HCT116 (cell line): ENCODE results near the gene NAT9. TPM values are rescaled to one million over a fixed set of nuclear protein-coding genes. Genes with fewer than 3 reads are reported as not detected.

Source experiments
- ATAC-seq: fragments of 200-7000 bp; cut with Tn5 transposase; 2 replicates; pipeline ENCODE4 v1.9.1; 2020; ENCODE audit warnings: mild to moderate bottlenecking, moderate library complexity
- BruUV-seq: library from RNA; stranded (reverse); fragments of 400-500 nt; replicated peaks from 2 replicates; lab custom pipeline; 2021; lab: Mats Ljungman, UMichigan
- CTCF ChIA-PET: fragments of 300-600 bp; sonication (Branson Sonifier 250); formaldehyde crosslinking; loops from one replicate; lab custom pipeline; 2021; ENCODE audit warnings: antibody characterized with exemption; lab: Charles Lee
- POLR2A ChIA-PET: fragments of 300-600, 350-600 bp; sonication (Branson Sonifier 250); formaldehyde crosslinking; loops from one replicate; lab custom pipeline; 2021; ENCODE audit warnings: antibody characterized with exemption; lab: Charles Lee
- RAD21 ChIA-PET, 2 experiments: fragments of 300-600 bp; sonication (Branson Sonifier 250); formaldehyde crosslinking; loops; one replicate each; lab custom pipeline; 2023; ENCODE audit warnings: low total read pairs in 2 of 2; ENCODE audit not compliant: uncharacterized antibody in 2 of 2, unreplicated experiment in 2 of 2, low non-redundant PET in 1 of 2; lab: Charles Lee
- DNase-seq: peaks from one replicate; pipeline ENCODE4 v3.0.0-alpha.2; 2010; ENCODE audit warnings: low read depth, low spot score
- H2AFZ ChIP-seq: fragments of 200-600 bp; shearing (Covaris generic), sonication (generic); 2 replicates; pipeline ENCODE4 v1.6.1; 2017; ENCODE audit warnings: low read depth, mixed run types, mixed read lengths, antibody characterized with exemption, low read length; ENCODE audit not compliant: poor library complexity, severe bottlenecking
- H3K27ac ChIP-seq: 2 replicates; pipeline ENCODE4 v1.5.1; 2012; ENCODE audit warnings: low read depth, low read length
- H3K27me3 ChIP-seq: fragments of 200-600 bp; sonication (generic); 2 replicates; pipeline ENCODE4 v1.6.1; 2016; ENCODE audit warnings: mixed run types, low read length, mixed read lengths; ENCODE audit not compliant: insufficient read depth
- H3K36me3 ChIP-seq, 2 experiments: fragments of 200-500 bp in 1 of 2; fragments of 200-600 bp in 1 of 2; sonication (Bioruptor generic) in 1 of 2; sonication (generic) in 1 of 2; 2 replicates each; pipeline versions ENCODE4 v1.5.1 to v1.6.1; 2014 to 2016; ENCODE audit warnings: low read length in 2 of 2, inconsistent platforms in 1 of 2, mixed read lengths in 1 of 2, mixed run types in 1 of 2; ENCODE audit not compliant: insufficient read depth in 2 of 2, control insufficient read depth in 1 of 2
- H3K4me1 ChIP-seq, 2 experiments: fragments of 200-600 bp in 1 of 2; sonication (generic) in 1 of 2; 2 replicates each; pipeline versions ENCODE4 v1.5.1 to v1.6.1; 2012 to 2017; ENCODE audit warnings: low read length in 2 of 2, inconsistent platforms in 1 of 2, mild to moderate bottlenecking in 1 of 2, mixed read lengths in 1 of 2, mixed run types in 1 of 2, moderate library complexity in 1 of 2; ENCODE audit not compliant: insufficient read depth in 2 of 2, control insufficient read depth in 1 of 2
- H3K4me2 ChIP-seq: fragments of 200-600 bp; sonication (generic); 2 replicates; pipeline ENCODE4 v1.6.1; 2017; ENCODE audit warnings: mixed run types, low read length, mixed read lengths
- H3K4me3 ChIP-seq, 2 experiments: fragments of 200-600 bp in 1 of 2; sonication (generic) in 1 of 2; replicated peaks in 1 of 2; 2 replicates each; pipeline ENCODE4 v1.5.1; 2011 to 2016; ENCODE audit warnings: low read length in 2 of 2, control low read depth in 1 of 2, low read depth in 1 of 2, mild to moderate bottlenecking in 1 of 2, mixed read lengths in 1 of 2, mixed run types in 1 of 2
- H3K79me2 ChIP-seq: fragments of 200-600 bp; sonication (generic); 2 replicates; pipeline ENCODE4 v1.6.1; 2017; ENCODE audit warnings: mild to moderate bottlenecking, mixed run types, low read length, moderate library complexity, mixed read lengths; ENCODE audit not compliant: insufficient read depth
- H3K9ac ChIP-seq: fragments of 200-600 bp; sonication (generic); 2 replicates; pipeline ENCODE4 v1.6.1; 2016; ENCODE audit warnings: low read length, mixed read lengths
- H3K9me2 ChIP-seq: fragments of 200-600 bp; sonication (generic), shearing (Covaris generic); 2 replicates; pipeline ENCODE4 v1.6.1; 2017; ENCODE audit warnings: mixed run types, mild to moderate bottlenecking, moderate library complexity; ENCODE audit not compliant: insufficient read depth
- H3K9me3 ChIP-seq, 2 experiments: fragments of 200-500 bp in 1 of 2; fragments of 200-600 bp in 1 of 2; sonication (Bioruptor generic) in 1 of 2; sonication (generic) in 1 of 2; 2 replicates each; pipeline ENCODE4 v1.6.1; 2014 to 2017; ENCODE audit warnings: low read length in 2 of 2, mixed read lengths in 2 of 2, inconsistent platforms in 1 of 2, low read depth in 1 of 2, mild to moderate bottlenecking in 1 of 2, mixed run types in 1 of 2, moderate library complexity in 1 of 2; ENCODE audit not compliant: control insufficient read depth in 1 of 2, insufficient read depth in 1 of 2
- H4K20me1 ChIP-seq: fragments of 200-600 bp; sonication (generic), shearing (Covaris generic); 2 replicates; pipeline ENCODE4 v1.6.1; 2017; ENCODE audit warnings: mixed run types, mild to moderate bottlenecking, moderate library complexity; ENCODE audit not compliant: insufficient read depth
- EGR1 ChIP-seq: IDR thresholded peaks from 2 replicates; pipeline ENCODE4 v1.6.1; 2012; ENCODE audit warnings: low read depth
- ELF1 ChIP-seq: IDR thresholded peaks from 2 replicates; pipeline ENCODE4 v1.6.1; 2012; ENCODE audit warnings: low read depth, borderline replicate concordance
- EZH2 ChIP-seq: fragments of 200-600 bp; sonication (generic); IDR thresholded peaks from 2 replicates; pipeline ENCODE4 v1.6.1; 2017; ENCODE audit warnings: antibody characterized with exemption, mixed run types
- EZH2phosphoT487 ChIP-seq: fragments of 200-600 bp; IDR thresholded peaks from 2 replicates; pipeline ENCODE4 v1.6.1; 2018; ENCODE audit warnings: antibody characterized with exemption, borderline replicate concordance
- FOSL1 ChIP-seq: IDR thresholded peaks from 2 replicates; pipeline ENCODE4 v1.6.1; 2012; ENCODE audit warnings: low read depth
- JUND ChIP-seq: IDR thresholded peaks from 2 replicates; pipeline ENCODE4 v1.6.1; 2012
- POLR2A ChIP-seq: IDR thresholded peaks from 2 replicates; pipeline ENCODE4 v1.7.0; 2011; ENCODE audit warnings: borderline replicate concordance; ENCODE audit not compliant: insufficient read depth, insufficient read length; ENCODE audit errors: extremely low read depth
- POLR2AphosphoS5 ChIP-seq: IDR thresholded peaks from 2 replicates; pipeline ENCODE4 v1.6.1; 2011; ENCODE audit warnings: mild to moderate bottlenecking, low read depth, low read length, moderate library complexity
- RAD21 ChIP-seq: IDR thresholded peaks from 2 replicates; pipeline ENCODE4 v1.6.1; 2012; ENCODE audit warnings: low read depth, mild to moderate bottlenecking
- SIN3A ChIP-seq: IDR thresholded peaks from 2 replicates; pipeline ENCODE4 v1.6.1; 2012; ENCODE audit warnings: low read depth
- SRF ChIP-seq: IDR thresholded peaks from 2 replicates; pipeline ENCODE4 v1.6.1; 2012; ENCODE audit warnings: low read depth
- TCF7L2 ChIP-seq: IDR thresholded peaks from 2 replicates; pipeline ENCODE4 v1.7.0; 2011; ENCODE audit warnings: borderline replicate concordance, inconsistent platforms; ENCODE audit not compliant: insufficient read depth, insufficient read length; ENCODE audit errors: extremely low read depth
- YY1 ChIP-seq: IDR thresholded peaks from 2 replicates; pipeline ENCODE4 v1.6.1; 2011; ENCODE audit warnings: low read length, low read depth, moderate library complexity, mild to moderate bottlenecking; ENCODE audit not compliant: insufficient replicate concordance; ENCODE audit errors: extremely low read depth
- ZFX ChIP-seq: fragments of 450-650 bp; IDR thresholded peaks from 2 replicates; pipeline ENCODE4 v1.6.1; 2017
- intact Hi-C: fragments of 100-400 bp; cut with micrococcal nuclease; formaldehyde crosslinking; loops from 2 replicates; pipeline ENCODE4 v1.10.0; 2022
- total RNA-seq: library from RNA; stranded (reverse); gene quantifications from one replicate; pipeline ENCODE4 v1.2.1, GENCODE V29; 2021; ENCODE audit not compliant: unreplicated experiment
- TF ChIP-seq, protein P1 (sequence below), 3 experiments: fragments of 200-600 bp in 1 of 3; sonication (generic) in 1 of 3; IDR thresholded peaks in 2 of 3; conservative IDR thresholded peaks in 1 of 3; 2 replicates each; pipeline ENCODE4 v1.5.1; 2012 to 2017; ENCODE audit warnings: low read depth in 2 of 3, low read length in 2 of 3, antibody characterized with exemption in 1 of 3, borderline replicate concordance in 1 of 3, control low read depth in 1 of 3, mild to moderate bottlenecking in 1 of 3, mixed read lengths in 1 of 3, mixed run types in 1 of 3, moderate library complexity in 1 of 3; ENCODE audit not compliant: insufficient read depth in 1 of 3
- TF ChIP-seq, protein P2 (sequence below): IDR thresholded peaks from 2 replicates; pipeline ENCODE4 v1.6.1; 2012
- TF ChIP-seq, protein P3 (sequence below): IDR thresholded peaks from 2 replicates; pipeline ENCODE4 v1.6.1; 2012

The NAT9 gene
- total RNA-seq, 1 experiment from 2014 or later: 88.7 TPM

DNA sequence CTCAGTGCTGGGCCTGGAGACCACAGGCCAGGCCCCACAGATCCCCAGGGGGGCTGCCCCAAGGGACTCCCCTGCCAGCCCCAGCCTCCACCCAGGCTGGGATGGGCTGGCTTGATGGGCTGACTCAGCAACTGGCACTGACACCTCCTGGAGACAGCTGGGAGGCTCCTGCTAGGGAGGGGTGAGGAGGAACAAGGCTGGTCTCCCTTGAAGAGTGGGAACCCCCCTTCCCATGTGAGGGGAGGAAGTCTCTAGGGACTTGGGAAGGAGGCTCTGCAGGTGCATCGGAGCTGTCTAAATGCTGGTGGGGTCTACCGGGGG, 17.3 kb downstream of the NAT9 start:
- Histone ChIP-seq H4K20me1 (no peaks in the 10 kb centered on the region; the same call in 1 of the 2 replicates), H3K36me3 (no peaks in the 10 kb centered on the region), H3K9me2 (no peaks in the 10 kb centered on the region), H3K9ac (peak overlapping the region; percentile 32; the same call in 1 of the 2 replicates), H3K4me2 (peak overlapping the region; percentile 85), H3K4me3 (peak overlapping the region in 1 of 2 experiments; percentile 50; a peak in 1 of 4 replicates), H3K27ac (peak overlapping the region; percentile 63), H3K27me3 (no peaks in the 10 kb centered on the region), H3K9me3 (no peaks in the 10 kb centered on the region), H3K4me1 (peaks cover 46 to 50% of the 10 kb centered on the region in 2 experiments), H2AFZ (no peak overlapping the region), H3K79me2 (peaks cover 73% of the 10 kb centered on the region)
- intact Hi-C loops: no loop called here
- BruUV-seq: no TSS peak
- POLR2A ChIA-PET: interaction anchor here (1.1 to 3.9 kb wide), 3 partner anchors 9 to 12 kb away, joined by 3 to 18 read pairs (median 4); no protein-coding TSS in a partner anchor
- RAD21 ChIA-PET: no interaction called here
- DNase-seq (no peak), ATAC-seq (peak; percentile 68)
- TF ChIP-seq RAD21 (no peak), SIN3A (no peak), SRF (no peak), JUND (no peak), POLR2A (no peak), YY1 (no peak), POLR2AphosphoS5 (no peak), EGR1 (no peak), ZFX (no peak), EZH2phosphoT487 (no peak), EZH2 (no peak), TCF7L2 (no peak), ELF1 (no peak), FOSL1 (no peak)
- TF ChIP-seq, protein P1, sequence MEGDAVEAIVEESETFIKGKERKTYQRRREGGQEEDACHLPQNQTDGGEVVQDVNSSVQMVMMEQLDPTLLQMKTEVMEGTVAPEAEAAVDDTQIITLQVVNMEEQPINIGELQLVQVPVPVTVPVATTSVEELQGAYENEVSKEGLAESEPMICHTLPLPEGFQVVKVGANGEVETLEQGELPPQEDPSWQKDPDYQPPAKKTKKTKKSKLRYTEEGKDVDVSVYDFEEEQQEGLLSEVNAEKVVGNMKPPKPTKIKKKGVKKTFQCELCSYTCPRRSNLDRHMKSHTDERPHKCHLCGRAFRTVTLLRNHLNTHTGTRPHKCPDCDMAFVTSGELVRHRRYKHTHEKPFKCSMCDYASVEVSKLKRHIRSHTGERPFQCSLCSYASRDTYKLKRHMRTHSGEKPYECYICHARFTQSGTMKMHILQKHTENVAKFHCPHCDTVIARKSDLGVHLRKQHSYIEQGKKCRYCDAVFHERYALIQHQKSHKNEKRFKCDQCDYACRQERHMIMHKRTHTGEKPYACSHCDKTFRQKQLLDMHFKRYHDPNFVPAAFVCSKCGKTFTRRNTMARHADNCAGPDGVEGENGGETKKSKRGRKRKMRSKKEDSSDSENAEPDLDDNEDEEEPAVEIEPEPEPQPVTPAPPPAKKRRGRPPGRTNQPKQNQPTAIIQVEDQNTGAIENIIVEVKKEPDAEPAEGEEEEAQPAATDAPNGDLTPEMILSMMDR (IDR thresholded peaks at IDR 0.05 in 2 of 3, conservative IDR thresholded peaks at IDR 0.05 in 1 of 3; ENCODE audit: borderline replicate concordance in 1 of 3, insufficient read depth in 1 of 3, low read depth in 2 of 3, low read length in 2 of 3): no peak
- TF ChIP-seq, protein P2, sequence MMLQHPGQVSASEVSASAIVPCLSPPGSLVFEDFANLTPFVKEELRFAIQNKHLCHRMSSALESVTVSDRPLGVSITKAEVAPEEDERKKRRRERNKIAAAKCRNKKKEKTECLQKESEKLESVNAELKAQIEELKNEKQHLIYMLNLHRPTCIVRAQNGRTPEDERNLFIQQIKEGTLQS: no peak
- TF ChIP-seq, protein P3, sequence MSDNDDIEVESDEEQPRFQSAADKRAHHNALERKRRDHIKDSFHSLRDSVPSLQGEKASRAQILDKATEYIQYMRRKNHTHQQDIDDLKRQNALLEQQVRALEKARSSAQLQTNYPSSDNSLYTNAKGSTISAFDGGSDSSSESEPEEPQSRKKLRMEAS: no peak
- TF ChIP-seq, all 23 proteins: peak for 0
- CTCF ChIA-PET: interaction anchor here (0.6 to 4.1 kb wide), 4 partner anchors 14 to 449 kb away, joined by 3 to 20 read pairs (median 6); no protein-coding TSS in a partner anchor
